Stomach (tissue), 4 donors: ENCODE results near the gene USP21.

Experiments used
- EP300 ChIP-seq: sonication (generic); formaldehyde crosslinking; IDR thresholded peaks from one replicate; pipeline ENCODE4 v1.6.1; 2017; ENCODE audit warnings: antibody characterized with exemption
- POLR2A ChIP-seq, 4 donors: fragments of 450-650 bp; IDR thresholded peaks; one replicate each; pipeline ENCODE4 v1.6.1; 2016; ENCODE audit warnings: antibody characterized with exemption in 4 of 4, control low read depth in 2 of 4, mild to moderate bottlenecking in 1 of 4, moderate library complexity in 1 of 4
- POLR2AphosphoS5 ChIP-seq, 3 donors: sonication (generic); formaldehyde crosslinking; IDR thresholded peaks; one replicate each; pipeline ENCODE4 v1.6.1; 2016; ENCODE audit warnings: antibody characterized with exemption in 3 of 3
- TF ChIP-seq, protein P1 (sequence below), 7 experiments: fragments of 450-650 bp in 4 of 7; fragments of 200-600 bp in 3 of 7; sonication (generic) in 3 of 7; IDR thresholded peaks; one replicate each; pipeline ENCODE4 v1.5.1; 2016 to 2019; ENCODE audit warnings: antibody characterized with exemption in 7 of 7, control low read depth in 2 of 7, mild to moderate bottlenecking in 1 of 7

DNA sequence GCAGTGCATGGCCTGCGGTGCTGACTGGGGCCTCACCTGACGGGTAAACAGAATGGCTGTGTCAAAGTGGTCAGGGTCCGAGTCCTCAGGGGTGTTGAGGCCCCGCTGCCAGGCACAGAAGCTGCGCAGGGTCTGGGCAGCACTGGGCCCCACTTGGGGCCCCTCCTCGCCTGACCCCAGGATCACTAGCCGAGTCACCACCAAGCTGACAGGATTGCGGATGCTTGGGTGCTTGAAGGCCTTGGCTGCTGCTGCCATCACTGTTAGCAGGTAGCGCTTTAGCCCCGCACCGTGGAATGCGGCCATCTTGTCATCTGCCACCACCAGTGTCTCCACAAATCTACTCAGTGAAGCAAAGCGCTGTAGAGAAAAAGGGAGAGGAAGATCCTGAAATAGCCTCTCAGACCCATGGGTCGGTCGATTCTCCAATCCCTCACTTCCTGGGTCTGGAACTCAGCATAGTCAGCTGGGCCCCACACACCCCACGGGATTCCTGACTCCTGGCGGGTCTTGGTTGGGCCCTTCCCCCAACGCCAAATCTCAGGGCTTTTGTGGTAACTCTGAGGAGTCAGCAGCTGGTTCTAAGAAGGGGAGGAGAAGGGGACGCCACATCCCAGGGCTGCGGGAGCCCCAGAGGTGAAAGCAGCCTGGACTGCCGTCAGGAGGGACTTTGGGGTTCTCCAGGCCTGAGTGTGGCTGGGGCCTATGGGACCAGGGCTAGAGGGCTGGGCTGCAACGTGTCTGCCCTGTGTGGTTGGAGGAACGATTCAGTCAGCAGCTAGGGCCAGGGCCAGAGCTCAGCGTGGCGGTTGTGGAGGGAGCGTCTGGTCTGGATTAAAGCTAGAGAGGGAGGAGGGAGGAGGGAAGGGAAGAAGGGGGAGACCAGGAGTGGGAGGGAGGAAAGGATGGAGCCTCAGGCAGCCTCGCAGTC is 37.5 kb downstream of the USP21 start:
- TF ChIP-seq, protein P1, sequence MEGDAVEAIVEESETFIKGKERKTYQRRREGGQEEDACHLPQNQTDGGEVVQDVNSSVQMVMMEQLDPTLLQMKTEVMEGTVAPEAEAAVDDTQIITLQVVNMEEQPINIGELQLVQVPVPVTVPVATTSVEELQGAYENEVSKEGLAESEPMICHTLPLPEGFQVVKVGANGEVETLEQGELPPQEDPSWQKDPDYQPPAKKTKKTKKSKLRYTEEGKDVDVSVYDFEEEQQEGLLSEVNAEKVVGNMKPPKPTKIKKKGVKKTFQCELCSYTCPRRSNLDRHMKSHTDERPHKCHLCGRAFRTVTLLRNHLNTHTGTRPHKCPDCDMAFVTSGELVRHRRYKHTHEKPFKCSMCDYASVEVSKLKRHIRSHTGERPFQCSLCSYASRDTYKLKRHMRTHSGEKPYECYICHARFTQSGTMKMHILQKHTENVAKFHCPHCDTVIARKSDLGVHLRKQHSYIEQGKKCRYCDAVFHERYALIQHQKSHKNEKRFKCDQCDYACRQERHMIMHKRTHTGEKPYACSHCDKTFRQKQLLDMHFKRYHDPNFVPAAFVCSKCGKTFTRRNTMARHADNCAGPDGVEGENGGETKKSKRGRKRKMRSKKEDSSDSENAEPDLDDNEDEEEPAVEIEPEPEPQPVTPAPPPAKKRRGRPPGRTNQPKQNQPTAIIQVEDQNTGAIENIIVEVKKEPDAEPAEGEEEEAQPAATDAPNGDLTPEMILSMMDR (IDR thresholded peaks at IDR 0.05) = no peak
- TF ChIP-seq EP300 (no peak), POLR2A (IDR thresholded peaks at IDR 0.05) (no peak), POLR2AphosphoS5 (IDR thresholded peaks at IDR 0.05) (no peak)
